H7 (cell line): ENCODE data around the gene LMX1B. TPM values are rescaled to one million over a fixed set of nuclear protein-coding genes. Genes with fewer than 3 reads are reported as not detected.

Source experiments
- DNase-seq: peaks from one replicate; pipeline ENCODE4 v3.0.0; 2012
- H3K27me3 ChIP-seq: 2 replicates; pipeline ENCODE4 v1.6.0; 2011; ENCODE audit warnings: mild to moderate bottlenecking, low read length; ENCODE audit not compliant: control insufficient read depth, insufficient read depth
- H3K36me3 ChIP-seq: replicated peaks from 2 replicates; pipeline ENCODE4 v1.5.1; 2011; ENCODE audit warnings: low read length; ENCODE audit not compliant: control insufficient read depth, insufficient read depth
- H3K4me3 ChIP-seq: 2 replicates; pipeline ENCODE4 v1.5.1; 2011; ENCODE audit warnings: low read depth, mild to moderate bottlenecking, control low read depth, low read length, moderate library complexity; ENCODE audit not compliant: insufficient read depth
- total RNA-seq: library from RNA; depleted of rRNA; stranded (reverse); fragments of >200 nt; shearing (Covaris generic); gene quantifications from 2 replicates; pipeline ENCODE4 v1.2.3, GENCODE V29; 2014

Gene LMX1B
- total RNA-seq, 1 experiment from 2014 or later: 16.7 TPM

- Histone ChIP-seq H3K36me3 (no peaks in the 10 kb centered on the region), H3K27me3 (peaks cover 60% of the 10 kb centered on the region), H3K4me3 (no peak overlapping the region)
- peak; percentile 79 for DNase-seq
These were observed 61.4 kb downstream of the LMX1B start for GRCh38 chr9:126675147-126675467.

GRCh38 chr9:126676102-126676684 is 62.5 kb downstream of the LMX1B start:
- Histone ChIP-seq H3K36me3 (no peaks in the 10 kb centered on the region), H3K4me3 (no peak overlapping the region), H3K27me3 (peaks cover 69% of the 10 kb centered on the region)
- peak; percentile 66 for DNase-seq

- H3K36me3 ChIP-seq: no peaks in the 10 kb centered on the region
- peaks cover 70% of the 10 kb centered on the region for H3K27me3 ChIP-seq
- H3K4me3 ChIP-seq: no peak overlapping the region
- DNase-seq: peak; percentile 97
These were observed 63.0 kb downstream of the LMX1B start for GRCh38 chr9:126676685-126677143.

GRCh38 chr9:126677188-126678084 is 63.7 kb downstream of the LMX1B start:
- peak; percentile 67 for DNase-seq
- Histone ChIP-seq H3K36me3 (no peaks in the 10 kb centered on the region), H3K27me3 (peaks cover 74% of the 10 kb centered on the region), H3K4me3 (0 out of 2 replicates have a peak overlapping the region, but pooled peaks have one; percentile 4)

GRCh38 chr9:126678989-126679388 is 65.3 kb downstream of the LMX1B start:
- Histone ChIP-seq H3K27me3 (peaks cover 77% of the 10 kb centered on the region), H3K4me3 (no peak overlapping the region)
- DNase-seq: no peak

GRCh38 chr9:126681336-126681735 is 67.6 kb downstream of the LMX1B start:
- DNase-seq: peak; percentile 74
- no peaks in the 10 kb centered on the region for H3K36me3 ChIP-seq
- peaks cover 74% of the 10 kb centered on the region for H3K27me3 ChIP-seq
- no peak overlapping the region for H3K4me3 ChIP-seq

More at GRCh38 chr9:126678989-126679388, 65.3 kb downstream of the LMX1B start:
- H3K36me3 ChIP-seq: no peaks in the 10 kb centered on the region

GRCh38 chr9:126682113-126682810 is 68.5 kb downstream of the LMX1B start:
- peaks cover 71% of the 10 kb centered on the region for H3K27me3 ChIP-seq
- no peak overlapping the region for H3K4me3 ChIP-seq
- no peaks in the 10 kb centered on the region for H3K36me3 ChIP-seq
- DNase-seq: peak; percentile 81

- H3K27me3 ChIP-seq: peaks cover 63% of the 10 kb centered on the region
- H3K36me3 ChIP-seq: no peaks in the 10 kb centered on the region
- H3K4me3 ChIP-seq: no peak overlapping the region; the same call in 1 of the 2 replicates
- DNase-seq: peak; percentile 88
These were observed 69.4 kb downstream of the LMX1B start for GRCh38 chr9:126682928-126683697.

GRCh38 chr9:126683698-126684044 is 69.9 kb downstream of the LMX1B start:
- no peak for DNase-seq
- no peaks in the 10 kb centered on the region for H3K36me3 ChIP-seq
- H3K4me3 ChIP-seq: no peak overlapping the region
- peaks cover 58% of the 10 kb centered on the region for H3K27me3 ChIP-seq

GRCh38 chr9:126684345-126684744 is 70.6 kb downstream of the LMX1B start:
- Histone ChIP-seq H3K36me3 (no peaks in the 10 kb centered on the region), H3K27me3 (peaks cover 54% of the 10 kb centered on the region), H3K4me3 (no peak overlapping the region)
- DNase-seq: no peak

GRCh38 chr9:126684965-126685465 is 71.3 kb downstream of the LMX1B start:
- H3K4me3 ChIP-seq: no peak overlapping the region
- H3K27me3 ChIP-seq: peaks cover 48% of the 10 kb centered on the region

GRCh38 chr9:126687930-126688461 is 74.3 kb downstream of the LMX1B start:
- no peak for DNase-seq
- H3K36me3 ChIP-seq: no peaks in the 10 kb centered on the region
- H3K27me3 ChIP-seq: peaks cover 26% of the 10 kb centered on the region
- H3K4me3 ChIP-seq: no peak overlapping the region

More at GRCh38 chr9:126684965-126685465, 71.3 kb downstream of the LMX1B start:
- DNase-seq: no peak
- no peaks in the 10 kb centered on the region for H3K36me3 ChIP-seq

- DNase-seq: peak; percentile 79
- Histone ChIP-seq H3K27me3 (peaks cover 20% of the 10 kb centered on the region), H3K36me3 (no peaks in the 10 kb centered on the region), H3K4me3 (no peak overlapping the region)
These were observed 74.9 kb downstream of the LMX1B start for GRCh38 chr9:126688617-126689016.
